ENCODE measurements around the gene PRSS23. TPM values are rescaled to one million over a fixed set of nuclear protein-coding genes. Genes with fewer than 3 reads are reported as not detected.

The PRSS23 gene
- total and polyA plus RNA-seq, 12 donors, result 3.3 to 32.9 (median 7.4) TPM

DNA sequence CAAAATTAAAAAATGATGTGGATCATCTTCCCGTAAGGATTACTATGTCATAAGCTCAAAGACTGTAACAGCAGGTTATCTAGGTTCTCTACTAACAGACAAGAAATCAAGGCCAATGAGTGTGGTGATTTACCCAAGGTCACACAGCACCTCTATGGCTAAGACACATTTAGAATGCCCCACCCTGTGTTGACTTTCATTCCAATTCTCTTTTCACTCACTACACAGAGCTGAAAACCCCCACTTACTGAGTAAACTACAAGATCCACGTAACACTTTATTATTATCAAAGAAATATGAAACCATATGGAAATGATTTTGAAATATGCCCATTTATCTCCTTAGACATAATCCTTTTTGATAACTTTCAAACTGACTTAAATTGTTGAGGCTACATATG is 4.8 kb upstream of the PRSS23 start:
- no peak overlapping the region for H3K27ac ChIP-seq

GRCh38 chr11:86795949-86796348 is 4.4 kb upstream of the PRSS23 start:
- intact Hi-C loops (cut with DNase I), result loop anchor here in 4 of 10 donors (5.0 to 10.0 kb wide), 3 partner anchors 121 to 189 kb away; partner anchors contain the start of gene ME3 (in 2 of the 4)
- Histone ChIP-seq H3K9me3 (no peaks in the 10 kb centered on the region), H3K4me1 (peaks cover 0 to 12% (median 8%) of the 10 kb centered on the region in 9 donors), H3K27me3 (peaks cover 0 to 15% (median 0%) of the 10 kb centered on the region in 7 donors), H3K4me3 (no peak overlapping the region), H3K36me3 (no peaks in the 10 kb centered on the region), H3K27ac (no peak overlapping the region)
- ATAC-seq, result no peak
- TF ChIP-seq CTCF (IDR thresholded peaks at IDR 0.05), result no peak
- 69 to 70% methylated on average over 3 of the region's 3 CpGs for WGBS, 2 donors
- DNase-seq, result no peak

More for the DNA sequence above, 4.8 kb upstream of the PRSS23 start:
- Histone ChIP-seq H3K4me3 (no peak overlapping the region), H3K4me1 (peaks cover 0 to 9% (median 5%) of the 10 kb centered on the region in 9 donors), H3K36me3 (no peaks in the 10 kb centered on the region), H3K27me3 (peaks cover 0 to 10% (median 0%) of the 10 kb centered on the region in 7 donors), H3K9me3 (no peaks in the 10 kb centered on the region)
- 95 to 99% methylated on average over 2 of the region's 2 CpGs for WGBS, 2 donors
- ATAC-seq (no peak), DNase-seq (no peak)
- TF ChIP-seq CTCF (IDR thresholded peaks at IDR 0.05), result no peak
- intact Hi-C loops (cut with DNase I), result loop anchor here in 4 of 10 donors (5.0 to 10.0 kb wide), 3 partner anchors 121 to 188 kb away; partner anchors contain the start of gene ME3 (in 2 of the 4)

DNA sequence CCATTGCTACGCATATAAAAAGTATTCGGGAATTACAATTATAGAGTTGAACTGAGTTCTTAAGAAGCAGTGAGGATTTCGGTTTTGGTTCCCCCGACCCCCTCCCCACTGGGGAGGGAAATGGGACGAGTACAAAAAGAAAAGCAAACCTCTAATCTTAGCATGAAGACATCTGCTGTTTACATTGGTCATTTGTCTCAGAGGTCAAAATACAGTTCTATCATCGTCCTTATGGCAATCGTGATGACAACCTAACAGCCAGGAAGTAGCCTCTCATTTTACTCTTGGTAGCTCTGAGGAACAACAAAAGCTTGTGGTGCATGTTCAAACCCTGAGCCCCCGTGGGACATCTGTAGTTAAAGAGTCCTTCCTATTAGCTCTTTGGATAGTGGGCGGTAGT is 3.2 kb upstream of the PRSS23 start:
- DNase-seq (no peak), ATAC-seq (no peak)
- H3K27me3 ChIP-seq, result peaks cover 0 to 26% (median 0%) of the 10 kb centered on the region in 7 donors
- no peaks in the 10 kb centered on the region for H3K9me3 ChIP-seq
- no peak for TF ChIP-seq CTCF (IDR thresholded peaks at IDR 0.05)
- no peak overlapping the region for H3K4me3 ChIP-seq
- WGBS, 2 donors, result 56 to 60% methylated on average over 9 of the region's 9 CpGs
- no peak overlapping the region for H3K27ac ChIP-seq
- peaks cover 0 to 22% (median 15%) of the 10 kb centered on the region in 9 donors for H3K4me1 ChIP-seq
- intact Hi-C loops (cut with DNase I), result loop anchor here in 4 of 10 donors (5.0 to 10.0 kb wide), 3 partner anchors 122 to 190 kb away; partner anchors contain the start of gene ME3 (in 2 of the 4)
- H3K36me3 ChIP-seq, result no peaks in the 10 kb centered on the region

DNA sequence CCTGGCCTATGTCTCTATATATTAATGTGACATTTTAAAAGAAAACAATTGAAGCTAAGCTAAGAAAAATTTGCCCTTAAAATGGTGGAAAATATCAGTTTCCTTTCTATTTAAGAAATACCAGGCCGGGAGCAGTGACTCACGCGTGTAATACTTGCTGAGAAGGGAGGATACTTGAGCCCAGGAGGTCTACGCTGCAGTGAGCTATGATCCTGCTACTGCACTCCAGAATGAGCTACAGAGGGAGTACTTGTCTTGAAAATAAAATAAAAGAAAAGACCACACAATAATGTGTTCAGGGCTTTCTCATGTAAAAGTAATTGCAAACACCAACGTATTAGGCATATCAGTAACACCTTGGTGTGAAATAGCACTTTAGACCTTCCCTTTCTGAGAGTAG is 1.4 kb upstream of the PRSS23 start:
- no peak for ATAC-seq
- H3K36me3 ChIP-seq, result no peaks in the 10 kb centered on the region
- DNase-seq, result no peak
- intact Hi-C loops (cut with DNase I), result loop anchor here in 4 of 10 donors (5.0 to 10.0 kb wide), 3 partner anchors 124 to 192 kb away; partner anchors contain the start of gene ME3 (in 2 of the 4)
- H3K4me1 ChIP-seq, result peaks cover 0 to 33% (median 15%) of the 10 kb centered on the region in 9 donors
- no peak overlapping the region for H3K4me3 ChIP-seq
- H3K27me3 ChIP-seq, result peaks cover 0 to 42% (median 0%) of the 10 kb centered on the region in 7 donors
- WGBS, 2 donors, result 88 to 92% methylated on average over 5 of the region's 5 CpGs
- no peak overlapping the region for H3K27ac ChIP-seq
- no peaks in the 10 kb centered on the region for H3K9me3 ChIP-seq
- no peak for TF ChIP-seq CTCF (IDR thresholded peaks at IDR 0.05)
